Activated T-cell treated with anti-CD3 and anti-CD28 coated beads for 1 hour (primary cell): ENCODE data around the gene SMAD1.

Source experiments
- DNase-seq: peaks from one replicate; pipeline ENCODE4 v3.0.0-alpha.2; 2020; ENCODE audit warnings: low read depth

The SMAD1 gene

DNA sequence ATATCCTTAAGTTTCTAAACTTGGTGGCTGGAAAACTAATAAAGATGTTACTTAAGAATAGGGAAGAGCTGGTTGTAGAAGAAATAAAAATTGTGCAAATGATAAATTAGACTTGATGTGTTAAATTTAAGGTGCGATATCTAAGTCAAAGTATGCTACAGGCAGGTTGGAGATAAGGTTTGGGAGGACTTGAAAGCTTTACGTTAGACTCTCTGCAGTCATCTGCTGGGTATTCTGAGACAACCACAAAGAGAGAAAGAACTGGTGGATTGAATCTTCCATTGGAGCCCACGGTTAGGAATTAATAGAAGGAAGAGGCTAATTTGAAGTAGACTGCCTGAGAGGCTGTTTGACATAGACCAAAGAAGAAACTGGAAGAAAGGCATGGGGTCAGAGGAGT lies 7.9 kb downstream of the SMAD1 start:
- no peak for DNase-seq

GRCh38 chr4:145490361-145490760 lies 8.7 kb downstream of the SMAD1 start:
- DNase-seq, result no peak

DNA sequence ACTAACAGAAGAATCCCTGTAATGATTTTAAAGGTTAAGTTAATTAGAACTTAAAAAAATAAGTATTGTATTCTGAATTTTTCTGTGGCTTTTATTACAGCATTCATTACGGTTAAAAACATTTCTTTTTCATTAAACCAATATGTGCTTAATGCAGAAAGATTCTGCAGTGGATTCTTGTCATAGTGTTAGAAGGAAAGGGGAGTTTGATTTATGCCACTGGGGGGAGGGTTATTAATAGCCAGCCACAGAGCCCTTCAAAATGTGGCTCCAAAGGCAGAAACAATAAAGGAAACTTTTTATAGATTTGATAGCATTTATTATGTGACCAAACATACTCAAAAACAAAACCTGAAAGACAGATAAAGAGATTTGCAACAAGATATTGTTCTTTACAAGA lies 9.1 kb downstream of the SMAD1 start:
- no peak for DNase-seq

GRCh38 chr4:145492376-145492775 lies 10.7 kb downstream of the SMAD1 start:
- DNase-seq, result no peak

DNA sequence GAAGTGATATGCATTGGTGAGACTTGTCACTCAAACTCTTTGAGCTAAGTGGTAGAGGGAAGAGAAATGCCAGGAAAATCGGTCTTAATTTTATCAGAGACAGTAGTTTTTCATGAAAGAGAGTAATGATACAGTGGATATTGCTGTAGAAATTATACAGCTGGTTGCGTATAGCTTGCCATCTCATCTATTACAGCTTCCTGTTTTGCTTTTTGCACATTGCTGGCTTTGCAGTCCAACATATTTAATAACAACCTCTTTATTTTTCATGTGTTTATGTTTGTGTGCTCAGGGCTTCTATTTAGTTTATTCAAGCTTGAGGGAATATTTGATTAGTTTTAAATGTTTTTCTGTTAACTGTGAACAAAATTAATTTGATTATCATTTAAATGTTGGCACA lies 11.5 kb downstream of the SMAD1 start:
- DNase-seq, result no peak

- no peak for DNase-seq
Measured at GRCh38 chr4:145494666-145495270, 13.1 kb downstream of the SMAD1 start.

- no peak for DNase-seq
Measured at GRCh38 chr4:145496292-145496691, 14.6 kb downstream of the SMAD1 start.

- no peak for DNase-seq
Measured at GRCh38 chr4:145497199-145498149, 15.8 kb downstream of the SMAD1 start.

- no peak for DNase-seq
Measured at GRCh38 chr4:145498430-145498829, 16.8 kb downstream of the SMAD1 start.

DNA sequence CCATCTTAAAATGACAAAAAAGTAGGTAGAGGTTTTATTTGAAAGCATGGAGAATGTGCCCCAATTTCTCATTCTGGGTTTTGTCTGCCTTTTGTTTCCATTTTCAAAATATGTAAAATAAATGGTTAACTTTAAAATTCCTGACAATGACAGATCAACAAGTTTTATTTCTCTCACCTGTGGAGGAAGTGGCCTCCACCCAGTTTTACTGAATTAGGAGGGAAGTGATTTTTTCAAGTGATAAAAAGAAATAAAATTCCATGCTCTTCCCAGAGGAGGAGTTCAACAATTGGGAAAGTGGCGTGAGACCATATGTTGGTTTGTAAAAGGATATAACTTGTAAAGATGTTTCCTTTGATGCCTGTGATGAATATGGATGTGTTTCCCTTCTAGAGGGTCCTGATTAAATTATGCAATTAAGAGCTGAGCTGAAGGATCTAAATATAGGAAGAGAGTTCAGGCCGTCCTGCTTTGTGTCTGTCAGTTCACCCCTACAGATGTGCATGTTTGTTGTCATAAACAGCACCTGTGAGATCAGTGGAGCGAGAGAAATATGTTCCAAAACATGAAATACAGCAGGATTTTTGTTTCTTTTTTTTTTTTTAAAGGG lies 19.5 kb downstream of the SMAD1 start:
- DNase-seq, result no peak

GRCh38 chr4:145502809-145503208 lies 21.2 kb downstream of the SMAD1 start:
- DNase-seq, result no peak

DNA sequence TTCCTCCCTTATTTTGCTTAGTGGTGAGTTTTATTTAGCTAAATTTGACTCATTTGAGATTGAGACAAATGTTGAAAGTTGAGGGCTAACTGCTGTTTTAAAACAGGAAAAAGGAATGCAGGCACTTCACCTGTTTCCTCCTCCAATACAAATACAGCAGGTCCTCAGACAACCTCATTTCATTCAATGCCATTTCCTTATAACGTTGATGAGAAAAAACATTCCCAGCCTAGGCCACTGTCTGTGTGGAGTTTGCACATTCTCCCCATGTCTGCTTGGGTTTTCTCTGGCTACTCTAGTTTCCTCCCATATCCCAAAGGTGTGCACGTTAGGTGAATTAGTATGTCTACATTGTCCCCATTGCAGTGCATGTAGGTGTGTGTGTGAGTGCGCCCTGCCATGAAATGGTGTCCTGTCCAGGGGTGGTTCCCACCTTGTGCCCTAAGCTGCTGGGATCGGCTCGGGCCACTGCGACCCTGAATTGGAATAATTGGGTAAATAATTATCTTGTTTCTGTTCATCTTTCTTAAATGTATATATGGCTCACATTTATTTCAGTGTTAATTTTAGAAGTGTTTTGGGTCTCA lies 21.9 kb downstream of the SMAD1 start:
- DNase-seq, result no peak

DNA sequence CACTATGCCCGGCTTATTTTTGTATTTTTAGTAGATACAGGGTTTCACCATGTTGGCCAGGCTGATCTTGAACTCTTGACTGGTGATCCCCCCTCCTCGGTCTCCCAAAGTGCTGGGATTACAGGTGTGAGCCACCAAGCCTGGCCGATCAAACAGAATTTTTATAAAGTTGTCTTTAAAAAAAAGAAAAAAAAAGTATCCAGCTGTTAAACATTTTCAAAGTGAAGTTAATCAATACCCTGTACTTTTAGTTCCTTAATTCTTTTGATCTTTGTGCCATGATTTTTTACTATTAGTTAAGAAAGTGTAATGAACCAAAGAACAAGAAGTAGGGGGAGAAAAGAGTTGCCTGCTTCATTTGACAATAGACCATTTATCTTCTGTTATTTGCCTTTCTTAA lies 24.3 kb downstream of the SMAD1 start:
- no peak for DNase-seq

- DNase-seq, result no peak
Measured at GRCh38 chr4:145507636-145508035, 26.0 kb downstream of the SMAD1 start.

- DNase-seq, result no peak
Measured at GRCh38 chr4:145511913-145512522, 30.4 kb downstream of the SMAD1 start.

DNA sequence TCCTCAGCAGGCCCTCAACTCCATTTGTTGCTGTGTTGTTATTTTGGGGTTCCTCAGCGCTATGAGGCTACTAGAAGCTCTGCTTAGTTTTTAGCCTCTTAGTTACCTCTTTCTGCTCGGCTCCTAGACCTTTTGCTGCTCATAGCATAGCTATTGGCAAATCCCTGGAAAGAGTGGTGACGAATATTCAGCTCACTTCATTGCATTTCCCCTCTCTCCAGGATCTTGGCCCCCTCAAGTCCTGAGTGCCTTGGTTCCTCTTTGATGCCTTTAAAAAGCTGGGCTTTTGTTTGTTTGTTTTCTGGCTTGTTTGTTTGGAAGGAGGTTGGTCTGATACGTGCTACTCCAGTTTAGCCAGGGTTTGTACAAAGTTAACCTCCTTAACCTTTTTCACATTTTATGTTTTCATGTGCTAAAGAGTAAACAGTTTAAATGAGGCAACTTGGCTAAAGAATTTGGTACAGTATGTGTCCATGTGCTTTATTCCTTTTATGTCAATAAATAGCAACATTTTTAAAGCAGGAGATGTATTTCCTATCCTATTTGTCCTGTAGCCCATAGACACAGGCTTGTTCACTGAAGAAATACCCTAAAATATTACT lies 31.5 kb downstream of the SMAD1 start:
- no peak for DNase-seq

DNA sequence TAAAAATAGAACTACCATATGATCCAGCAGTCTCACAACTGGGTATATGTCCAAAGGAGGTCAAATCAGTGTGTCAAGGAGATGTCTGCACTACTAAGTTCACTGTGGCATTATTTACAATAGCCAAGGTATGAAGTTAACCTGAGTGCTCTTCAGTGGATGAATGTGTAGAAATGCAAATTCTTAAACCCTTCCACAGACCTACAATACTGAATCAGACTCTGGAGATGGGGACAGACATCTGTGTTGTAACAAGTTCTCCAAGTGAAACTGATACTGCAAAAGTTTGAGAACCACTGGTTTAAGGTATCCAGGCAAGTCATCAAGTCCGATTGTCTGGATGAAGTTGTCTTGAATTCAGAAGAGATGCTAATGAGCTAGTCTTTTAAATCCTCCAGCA lies 38.5 kb downstream of the SMAD1 start:
- DNase-seq, result no peak

DNA sequence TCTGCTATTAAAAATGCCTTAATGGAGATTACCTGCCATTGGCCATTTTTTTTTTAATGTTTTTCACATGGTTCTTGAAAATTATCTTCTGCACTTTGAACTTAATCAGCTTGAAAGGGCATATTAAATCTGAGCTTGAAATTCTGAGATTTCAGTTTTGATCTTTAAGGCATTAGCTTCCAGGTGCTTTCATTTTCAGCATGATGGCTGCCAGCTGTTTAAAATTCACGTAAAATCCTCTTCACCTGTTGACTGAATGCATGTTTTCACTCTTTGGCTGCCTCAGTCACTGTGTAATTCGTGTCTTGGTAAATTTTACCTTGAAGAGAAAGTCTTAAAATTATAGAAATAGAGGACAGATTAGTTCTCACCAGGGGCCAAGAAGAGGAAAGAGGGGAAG lies 39.6 kb downstream of the SMAD1 start:
- no peak for DNase-seq

DNA sequence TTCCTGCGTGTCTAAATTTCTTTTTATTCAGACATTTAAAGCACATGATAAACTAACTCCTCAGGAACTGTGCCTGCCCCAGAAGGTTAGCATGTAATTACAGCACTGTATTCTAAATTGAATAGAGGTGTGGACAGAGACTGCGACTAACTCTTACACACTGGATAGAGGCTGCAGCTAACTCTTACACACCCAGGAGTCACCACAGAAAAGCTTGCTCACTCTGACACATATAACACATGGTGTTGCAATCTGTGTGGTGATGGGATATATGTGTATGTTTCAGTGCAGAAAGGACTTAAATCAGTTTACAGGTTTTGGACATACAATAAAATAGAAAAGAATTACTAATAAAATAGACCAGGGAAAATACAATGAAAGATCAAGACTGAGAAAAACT lies 41.5 kb downstream of the SMAD1 start:
- no peak for DNase-seq

- DNase-seq, result no peak
Measured at GRCh38 chr4:145524552-145524951, 42.9 kb downstream of the SMAD1 start.

DNA sequence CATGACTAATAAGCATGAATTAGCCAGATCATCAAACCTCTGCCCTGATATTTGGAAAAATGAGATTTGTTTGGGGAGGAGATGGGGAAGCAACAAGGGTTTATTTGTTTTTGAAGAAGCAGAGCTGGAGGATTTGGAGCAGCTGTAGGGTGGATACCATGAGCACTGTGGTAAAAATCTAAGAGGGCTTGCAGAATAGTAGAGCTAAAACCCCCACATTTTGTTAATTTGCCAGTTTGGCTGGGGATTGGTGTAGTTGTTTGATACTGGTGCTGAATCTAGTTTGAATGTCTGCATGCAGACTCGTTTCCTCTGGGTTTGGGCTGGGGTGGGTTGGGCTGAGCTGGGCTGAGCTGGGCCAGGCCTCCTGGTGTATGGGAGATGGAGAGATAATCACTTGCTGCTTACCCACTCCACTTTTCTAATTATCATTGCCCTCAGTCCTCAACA lies 43.7 kb downstream of the SMAD1 start:
- no peak for DNase-seq

GRCh38 chr4:145527773-145528172 lies 46.1 kb downstream of the SMAD1 start:
- DNase-seq, result no peak
